Hepatocyte (in vitro differentiated cells): ENCODE results near the gene ASB3.

Experiments
- CTCF ChIP-seq: fragments of 200-600 bp; sonication (generic); IDR thresholded peaks from 2 replicates; pipeline ENCODE4 v1.5.1; 2016; ENCODE audit warnings: antibody characterized with exemption, mild to moderate bottlenecking; ENCODE audit not compliant: poor library complexity
- EZH2phosphoT487 ChIP-seq: fragments of 200-600 bp; sonication (generic); IDR thresholded peaks from one replicate; pipeline ENCODE4 v1.6.1; 2018; ENCODE audit warnings: antibody characterized with exemption, mild to moderate bottlenecking, low read depth, moderate library complexity; ENCODE audit not compliant: unreplicated experiment, severe bottlenecking

DNA sequence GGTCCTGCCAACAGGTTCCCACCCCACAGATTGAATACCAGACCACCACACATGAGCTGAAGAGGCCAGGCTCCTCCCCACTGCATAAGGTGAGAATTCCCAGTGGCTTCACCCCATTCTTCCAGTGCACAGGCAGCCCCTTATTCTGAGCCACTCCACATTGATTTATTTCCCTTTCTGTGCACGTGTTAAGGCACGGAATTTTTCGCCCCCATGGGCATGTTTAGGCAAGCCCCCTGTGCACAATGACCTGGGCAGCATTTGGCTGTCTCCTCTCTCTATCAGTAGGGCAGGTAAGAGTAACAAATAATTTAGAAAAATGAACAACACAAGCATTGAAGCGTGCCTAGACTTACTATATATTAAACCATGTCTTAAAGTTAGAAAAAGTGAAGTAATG, 34.4 kb downstream of the ASB3 start:
- TF ChIP-seq CTCF, result no peak
- no peak for TF ChIP-seq EZH2phosphoT487
